ENCODE results near the gene AUTS2. TPM values are rescaled to one million over a fixed set of nuclear protein-coding genes. Genes with fewer than 3 reads are reported as not detected.

AUTS2 gene
- total RNA-seq, 3 donors from 2014 or later: 31.5 to 94.3 (median 81.3) TPM

DNA sequence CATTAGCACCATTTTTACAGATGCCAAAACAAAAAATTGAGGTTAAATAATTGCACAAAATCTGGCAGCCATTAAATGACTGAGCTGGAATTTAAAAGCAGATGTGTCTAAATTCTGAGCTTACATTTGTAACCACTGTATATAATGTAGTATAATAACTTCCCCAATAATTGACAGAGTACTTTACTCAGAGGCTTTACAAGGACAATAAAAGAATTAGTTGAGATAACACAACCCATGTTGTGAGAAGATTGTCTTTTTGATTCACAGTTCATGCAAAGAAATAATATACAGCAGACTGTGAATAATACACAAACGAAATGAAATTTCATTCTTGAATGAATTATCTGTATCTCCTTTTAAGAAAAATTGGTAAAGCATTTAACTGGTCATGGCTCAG lies 417.1 kb downstream of the AUTS2 start:
- Histone ChIP-seq H3K36me3 (no peaks in the 10 kb centered on the region), H3K27ac (no peak overlapping the region), H3K27me3 (no peaks in the 10 kb centered on the region), H3K4me3 (no peak overlapping the region), H3K9me3 (no peaks in the 10 kb centered on the region), H3K4me1 (no peaks in the 10 kb centered on the region)
- no peak for DNase-seq (ENCODE audit: low spot score in 2 of 2)
- intact Hi-C loops (cut with DNase I; ENCODE audit: low total_unique reads): no loop called here
- TF ChIP-seq POLR2AphosphoS5 (IDR thresholded peaks at IDR 0.05): no peak
- TF ChIP-seq, protein P1, sequence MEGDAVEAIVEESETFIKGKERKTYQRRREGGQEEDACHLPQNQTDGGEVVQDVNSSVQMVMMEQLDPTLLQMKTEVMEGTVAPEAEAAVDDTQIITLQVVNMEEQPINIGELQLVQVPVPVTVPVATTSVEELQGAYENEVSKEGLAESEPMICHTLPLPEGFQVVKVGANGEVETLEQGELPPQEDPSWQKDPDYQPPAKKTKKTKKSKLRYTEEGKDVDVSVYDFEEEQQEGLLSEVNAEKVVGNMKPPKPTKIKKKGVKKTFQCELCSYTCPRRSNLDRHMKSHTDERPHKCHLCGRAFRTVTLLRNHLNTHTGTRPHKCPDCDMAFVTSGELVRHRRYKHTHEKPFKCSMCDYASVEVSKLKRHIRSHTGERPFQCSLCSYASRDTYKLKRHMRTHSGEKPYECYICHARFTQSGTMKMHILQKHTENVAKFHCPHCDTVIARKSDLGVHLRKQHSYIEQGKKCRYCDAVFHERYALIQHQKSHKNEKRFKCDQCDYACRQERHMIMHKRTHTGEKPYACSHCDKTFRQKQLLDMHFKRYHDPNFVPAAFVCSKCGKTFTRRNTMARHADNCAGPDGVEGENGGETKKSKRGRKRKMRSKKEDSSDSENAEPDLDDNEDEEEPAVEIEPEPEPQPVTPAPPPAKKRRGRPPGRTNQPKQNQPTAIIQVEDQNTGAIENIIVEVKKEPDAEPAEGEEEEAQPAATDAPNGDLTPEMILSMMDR (IDR thresholded peaks at IDR 0.05): no peak
- no peak for TF ChIP-seq POLR2A (IDR thresholded peaks at IDR 0.05)

- Histone ChIP-seq H3K36me3 (no peaks in the 10 kb centered on the region), H3K4me3 (no peak overlapping the region), H3K27me3 (no peaks in the 10 kb centered on the region), H3K4me1 (no peaks in the 10 kb centered on the region), H3K27ac (no peak overlapping the region), H3K9me3 (no peaks in the 10 kb centered on the region)
- TF ChIP-seq POLR2AphosphoS5 (IDR thresholded peaks at IDR 0.05): no peak
- TF ChIP-seq POLR2A (IDR thresholded peaks at IDR 0.05): no peak
- TF ChIP-seq, protein P1 (IDR thresholded peaks at IDR 0.05): no peak
- no peak for DNase-seq (ENCODE audit: low spot score in 2 of 2)
- intact Hi-C loops (cut with DNase I; ENCODE audit: low total_unique reads): no loop called here
These were observed 417.9 kb downstream of the AUTS2 start for GRCh38 chr7:70016044-70016770.

GRCh38 chr7:70017357-70017756 lies 419.1 kb downstream of the AUTS2 start:
- Histone ChIP-seq H3K36me3 (no peaks in the 10 kb centered on the region), H3K4me1 (no peaks in the 10 kb centered on the region), H3K27me3 (no peaks in the 10 kb centered on the region), H3K9me3 (no peaks in the 10 kb centered on the region), H3K27ac (no peak overlapping the region), H3K4me3 (no peak overlapping the region)
- DNase-seq (ENCODE audit: low spot score in 2 of 2): no peak
- no peak for TF ChIP-seq POLR2A (IDR thresholded peaks at IDR 0.05)
- TF ChIP-seq, protein P1 (IDR thresholded peaks at IDR 0.05): no peak
- no peak for TF ChIP-seq POLR2AphosphoS5 (IDR thresholded peaks at IDR 0.05)
- intact Hi-C loops (cut with DNase I; ENCODE audit: low total_unique reads): no loop called here

DNA sequence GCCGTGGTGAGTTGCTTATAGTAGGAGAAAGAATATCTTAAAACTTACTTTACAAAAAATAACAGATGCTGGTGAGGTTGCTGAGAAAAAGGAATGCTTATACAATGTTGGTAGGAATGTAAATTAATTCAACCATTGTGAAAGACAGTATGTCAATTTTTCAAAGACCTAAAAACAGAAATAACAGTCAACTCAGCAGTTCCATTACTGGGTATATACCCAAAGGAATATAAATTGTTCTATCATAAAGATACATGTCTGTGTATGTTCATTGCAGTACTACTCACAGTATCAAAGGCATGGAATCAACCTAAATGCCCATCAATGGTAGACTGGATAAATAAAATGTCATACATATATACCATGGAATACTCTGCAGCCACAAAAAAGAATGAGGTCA lies 420.4 kb downstream of the AUTS2 start:
- no peak for DNase-seq (ENCODE audit: low spot score in 2 of 2)
- no peaks in the 10 kb centered on the region for H3K9me3 ChIP-seq
- no peak overlapping the region for H3K27ac ChIP-seq
- H3K36me3 ChIP-seq: no peaks in the 10 kb centered on the region
- intact Hi-C loops (cut with DNase I; ENCODE audit: low total_unique reads): no loop called here
- no peak overlapping the region for H3K4me3 ChIP-seq
- no peaks in the 10 kb centered on the region for H3K4me1 ChIP-seq
- no peak for TF ChIP-seq POLR2AphosphoS5 (IDR thresholded peaks at IDR 0.05)
- TF ChIP-seq POLR2A (IDR thresholded peaks at IDR 0.05): no peak
- TF ChIP-seq, protein P1 (IDR thresholded peaks at IDR 0.05): no peak
- no peaks in the 10 kb centered on the region for H3K27me3 ChIP-seq

GRCh38 chr7:70027867-70028266 lies 429.6 kb downstream of the AUTS2 start:
- no peak overlapping the region for H3K4me3 ChIP-seq
- no peak for TF ChIP-seq POLR2A (IDR thresholded peaks at IDR 0.05)
- TF ChIP-seq POLR2AphosphoS5 (IDR thresholded peaks at IDR 0.05): no peak
- TF ChIP-seq, protein P1 (IDR thresholded peaks at IDR 0.05): no peak
- no peaks in the 10 kb centered on the region for H3K9me3 ChIP-seq
- H3K27ac ChIP-seq: no peak overlapping the region
- no peak for DNase-seq (ENCODE audit: low spot score in 2 of 2)
- peaks cover 0 to 4% of the 10 kb centered on the region in 2 donors for H3K4me1 ChIP-seq
- H3K27me3 ChIP-seq: no peaks in the 10 kb centered on the region
- no peaks in the 10 kb centered on the region for H3K36me3 ChIP-seq
- intact Hi-C loops (cut with DNase I; ENCODE audit: low total_unique reads): no loop called here

Measured in breast epithelium (tissue), 4 donors.